ENCODE data around the gene TRIM33.

Gene TRIM33
- 139 to 157 (median 151) reads per million in 4 experiments for total RNA-seq

DNA sequence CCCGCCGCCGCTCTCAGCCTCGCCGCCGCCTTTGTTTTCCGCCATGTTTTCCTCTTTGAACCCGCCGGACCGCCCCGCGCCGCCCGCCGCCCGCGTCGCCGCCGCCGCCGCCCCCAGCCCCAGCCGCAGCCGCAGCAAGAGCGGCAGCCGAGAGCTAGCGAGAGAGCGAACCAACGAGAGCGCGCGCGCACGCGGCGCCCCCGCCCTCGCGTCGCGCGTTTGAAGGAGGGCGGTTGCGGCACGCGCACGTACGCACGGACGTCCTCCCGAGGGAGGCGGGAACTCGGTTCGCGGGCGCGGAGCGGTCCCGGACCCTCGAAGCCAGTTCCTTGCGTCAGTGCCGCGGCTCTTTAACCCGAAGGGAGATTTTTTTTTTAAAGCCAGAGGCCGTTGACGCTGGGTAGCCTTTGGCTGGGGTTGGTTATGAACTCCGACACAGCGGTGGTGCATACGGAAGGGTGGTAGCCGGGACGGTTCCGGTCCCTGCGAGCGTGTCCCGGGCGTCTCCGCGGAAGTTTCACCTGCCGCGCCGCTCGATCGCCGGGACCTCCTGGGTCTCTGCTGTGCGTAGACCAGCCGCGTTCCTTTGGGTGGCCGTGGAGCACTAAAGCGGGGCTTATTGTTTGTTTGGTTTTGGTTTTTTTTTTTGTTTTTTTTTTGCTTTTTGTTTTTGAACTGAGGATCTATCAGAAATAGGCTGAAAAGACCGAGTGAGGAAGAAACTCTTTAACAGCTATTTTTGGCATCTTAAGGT lies at the start of gene TRIM33:
TRIM33 (minus strand) TSS at position 172 of the 754 bp plus-strand sequence; CDS start at position 45, 127 bp downstream.
- peak; percentile 82 for DNase-seq

GRCh38 chr1:114559356-114559755 lies 48.4 kb upstream of the TRIM33 start:
- no peak for DNase-seq

DNA sequence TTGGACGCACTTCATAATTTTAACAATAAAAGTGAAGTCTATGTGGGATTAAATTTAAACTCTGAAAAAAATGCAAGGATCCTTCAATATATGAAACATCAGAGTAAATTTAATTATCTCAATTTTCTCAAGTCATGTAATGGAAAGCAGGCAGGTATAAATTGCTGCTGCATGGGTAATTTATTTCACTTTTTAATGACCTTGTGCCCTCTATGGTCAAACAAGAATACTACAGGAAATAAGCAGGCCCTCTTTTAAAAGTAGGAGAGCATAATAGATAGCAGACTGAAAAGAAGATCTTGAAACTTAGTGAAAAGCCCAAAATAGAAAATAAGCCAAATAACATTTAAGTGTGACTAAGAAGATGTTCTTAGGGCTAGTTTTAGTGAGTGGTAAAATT lies 47.5 kb upstream of the TRIM33 start:
- no peak for DNase-seq

DNA sequence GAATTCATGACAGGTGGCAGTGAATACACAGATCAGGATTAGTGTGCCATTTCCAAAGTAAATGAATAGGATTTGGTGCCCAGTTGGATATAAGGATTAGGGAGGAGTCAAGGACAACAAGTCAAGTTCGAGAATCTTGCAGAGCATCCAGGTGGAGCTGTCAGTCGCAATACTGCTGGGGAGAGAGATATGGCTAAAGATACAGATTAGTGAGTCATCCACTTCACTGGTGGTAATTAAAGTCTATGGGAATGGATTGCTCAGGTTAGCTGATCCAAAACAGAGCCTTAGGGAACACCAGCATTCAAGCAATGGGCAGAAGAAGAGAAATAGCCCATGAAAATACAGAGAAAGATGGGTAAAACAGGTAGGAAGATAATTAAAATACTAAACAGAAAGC lies 43.6 kb upstream of the TRIM33 start:
- no peak for DNase-seq

GRCh38 chr1:114552106-114552639 lies 41.2 kb upstream of the TRIM33 start:
- DNase-seq = no peak

DNA sequence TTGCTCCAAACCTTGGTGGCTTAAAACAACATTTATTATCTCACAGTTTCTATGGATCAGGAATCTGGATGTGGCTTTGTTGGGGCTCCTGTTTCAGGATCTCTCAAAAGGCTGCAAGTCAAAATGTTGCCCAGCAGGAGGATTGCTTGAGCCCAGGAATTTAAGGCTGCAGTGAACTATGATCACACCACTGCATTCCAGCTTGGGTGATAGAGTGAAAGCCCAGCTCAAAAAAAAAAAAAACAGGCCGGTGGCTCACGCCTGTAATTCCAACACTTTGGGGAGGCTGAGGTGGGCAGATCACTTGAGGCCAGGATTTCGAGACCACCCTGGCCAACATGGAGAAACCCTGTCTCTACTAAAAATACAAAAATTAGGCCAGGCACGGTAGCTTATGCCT lies 40.4 kb upstream of the TRIM33 start:
- no peak for DNase-seq

- no peak for DNase-seq
These were observed 39.3 kb upstream of the TRIM33 start for GRCh38 chr1:114550336-114550735.

- no peak for DNase-seq
These were observed 38.1 kb upstream of the TRIM33 start for GRCh38 chr1:114549137-114549536.

DNA sequence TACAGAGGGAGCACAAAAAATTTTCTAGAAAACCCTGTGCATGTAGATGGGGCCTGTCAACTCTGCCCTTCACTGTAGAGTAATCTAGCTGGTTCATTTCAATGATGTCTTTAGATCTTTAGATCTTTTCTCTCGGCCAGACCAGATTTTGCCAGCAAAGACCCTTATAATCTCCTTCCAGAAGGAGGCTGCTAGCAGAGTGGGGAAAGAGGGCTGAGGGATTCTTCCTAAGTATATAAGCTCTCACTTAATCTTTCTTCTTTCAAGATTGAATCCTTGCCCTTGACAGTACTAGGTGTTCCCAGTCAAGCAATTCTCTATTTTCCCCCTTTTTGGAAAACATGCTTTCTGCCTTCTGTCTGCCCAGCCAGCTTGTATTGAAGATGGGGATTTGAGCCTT lies 36.1 kb upstream of the TRIM33 start:
- DNase-seq = no peak

- no peak for DNase-seq
These were observed 34.8 kb upstream of the TRIM33 start for GRCh38 chr1:114545796-114546195.

GRCh38 chr1:114545315-114545714 lies 34.3 kb upstream of the TRIM33 start:
- DNase-seq = no peak

DNA sequence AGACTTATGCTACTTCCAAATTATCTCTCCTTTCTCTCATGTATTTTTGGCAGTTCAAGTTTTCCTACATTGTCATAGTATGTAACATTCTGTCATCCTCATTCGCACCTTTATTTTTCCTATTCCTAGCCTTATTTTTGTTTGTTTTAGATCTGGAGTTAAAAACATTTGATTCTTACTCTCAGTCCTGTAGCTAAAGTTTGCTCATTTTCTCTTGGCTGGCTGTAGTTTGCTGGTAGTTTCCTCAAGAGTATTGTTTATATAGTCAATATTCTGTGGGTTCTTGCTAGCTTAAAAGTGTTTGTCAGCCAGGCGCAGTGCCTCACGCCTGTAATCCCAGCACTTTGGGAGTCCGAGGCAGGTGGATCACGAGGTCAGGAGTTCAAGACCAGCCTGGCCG lies 29.8 kb upstream of the TRIM33 start:
- no peak for DNase-seq

GRCh38 chr1:114540272-114540671 lies 29.3 kb upstream of the TRIM33 start:
- DNase-seq = no peak

DNA sequence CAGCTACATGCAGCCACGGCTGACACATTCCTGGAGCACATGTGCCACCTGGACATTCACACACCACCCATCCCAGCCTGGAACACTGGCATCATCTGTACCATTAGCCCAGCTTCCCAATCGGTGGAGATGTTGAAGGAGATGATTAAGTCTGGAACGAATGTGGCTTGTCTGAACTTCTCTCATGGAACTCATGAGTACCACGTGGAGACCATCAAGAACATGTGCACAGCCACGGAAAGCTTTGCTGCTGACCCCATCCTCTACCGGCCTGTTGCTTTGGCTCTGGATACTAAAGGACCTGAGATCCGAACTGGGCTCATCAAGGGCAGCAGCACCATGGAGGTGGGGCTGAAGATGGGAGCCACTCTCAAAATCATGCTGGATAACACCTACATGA lies 25.0 kb upstream of the TRIM33 start:
- no peak for DNase-seq

DNA sequence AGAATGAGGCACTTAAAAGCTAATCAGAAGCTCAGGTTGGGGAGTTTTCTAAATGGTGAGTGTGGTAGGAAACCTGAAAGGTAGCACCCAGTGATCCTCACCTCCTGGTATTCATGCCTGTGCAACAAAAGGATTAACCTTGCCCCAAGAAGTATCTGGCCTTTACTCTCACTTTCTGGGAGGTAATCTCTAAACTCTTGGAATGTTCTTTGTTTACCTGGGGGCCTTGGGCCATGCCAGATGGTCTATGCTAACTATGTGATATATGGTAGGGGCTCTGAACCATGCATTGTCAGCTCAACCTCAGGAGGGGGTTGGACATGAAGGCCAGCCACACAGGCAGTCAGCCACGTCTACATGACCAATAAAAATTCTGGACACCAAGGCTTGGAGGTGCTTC lies 24.4 kb upstream of the TRIM33 start:
- no peak for DNase-seq

DNA sequence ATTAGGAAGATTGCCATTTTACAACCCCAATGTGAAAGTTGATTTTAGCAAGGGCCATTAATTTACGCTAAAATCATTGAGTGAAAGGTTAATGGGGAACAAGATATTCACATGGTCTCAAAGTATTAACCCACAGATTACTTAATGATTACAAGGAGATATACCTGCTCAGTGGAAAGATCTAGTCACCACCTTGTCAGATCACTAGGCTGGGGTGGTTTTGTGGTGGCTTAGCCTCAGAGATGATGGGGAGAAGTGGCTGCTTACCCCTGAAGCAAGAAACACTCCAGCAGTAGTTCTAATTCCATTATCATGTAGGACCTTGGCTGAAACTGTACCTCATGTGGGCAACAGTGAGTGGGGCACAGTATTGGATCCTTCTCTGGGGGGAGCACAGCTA lies 20.1 kb upstream of the TRIM33 start:
- DNase-seq = no peak

DNA sequence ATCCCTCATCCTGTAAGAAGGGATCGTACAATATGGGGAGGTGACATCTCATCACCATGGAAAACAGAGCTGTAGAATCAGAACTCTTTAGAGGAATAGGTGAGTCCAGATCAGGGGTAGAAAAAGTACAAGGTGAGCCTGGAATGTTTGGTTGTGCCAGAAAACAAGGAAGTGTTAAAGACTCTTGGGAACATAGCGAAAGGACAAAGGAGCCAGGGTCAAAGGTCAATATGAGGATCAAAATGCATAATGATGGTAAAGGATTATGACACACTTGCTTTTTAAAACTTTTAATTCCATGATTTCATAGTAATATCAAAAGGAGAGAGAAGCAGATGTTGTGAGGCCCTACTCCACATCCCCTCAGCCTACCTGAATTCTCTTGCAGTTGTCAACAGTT lies 19.2 kb upstream of the TRIM33 start:
- DNase-seq = no peak

GRCh38 chr1:114524944-114525343 lies 13.9 kb upstream of the TRIM33 start:
- no peak for DNase-seq

GRCh38 chr1:114522264-114522575 lies 11.2 kb upstream of the TRIM33 start:
- no peak for DNase-seq

GRCh38 chr1:114521396-114522263 lies 10.6 kb upstream of the TRIM33 start:
- DNase-seq = no peak

DNA sequence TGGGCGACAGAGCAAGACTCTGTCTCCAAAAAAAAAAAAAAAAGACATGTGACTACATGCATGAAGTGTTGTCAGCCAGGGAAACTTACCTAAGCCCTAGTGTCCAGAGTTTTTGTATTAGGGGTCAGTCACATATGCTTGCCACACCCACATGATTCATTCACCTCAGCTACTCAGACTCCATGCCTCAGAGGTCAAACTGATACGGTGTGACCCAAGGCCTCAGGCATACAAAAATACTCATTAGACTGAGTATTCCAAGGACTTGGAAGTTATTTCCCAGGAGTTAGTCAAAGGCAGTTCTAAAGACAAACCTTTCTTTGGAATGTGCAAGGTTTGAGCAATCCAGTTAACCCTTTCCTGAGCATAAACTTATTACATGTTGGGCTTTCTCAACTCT lies 6.3 kb upstream of the TRIM33 start:
- DNase-seq = no peak

DNA sequence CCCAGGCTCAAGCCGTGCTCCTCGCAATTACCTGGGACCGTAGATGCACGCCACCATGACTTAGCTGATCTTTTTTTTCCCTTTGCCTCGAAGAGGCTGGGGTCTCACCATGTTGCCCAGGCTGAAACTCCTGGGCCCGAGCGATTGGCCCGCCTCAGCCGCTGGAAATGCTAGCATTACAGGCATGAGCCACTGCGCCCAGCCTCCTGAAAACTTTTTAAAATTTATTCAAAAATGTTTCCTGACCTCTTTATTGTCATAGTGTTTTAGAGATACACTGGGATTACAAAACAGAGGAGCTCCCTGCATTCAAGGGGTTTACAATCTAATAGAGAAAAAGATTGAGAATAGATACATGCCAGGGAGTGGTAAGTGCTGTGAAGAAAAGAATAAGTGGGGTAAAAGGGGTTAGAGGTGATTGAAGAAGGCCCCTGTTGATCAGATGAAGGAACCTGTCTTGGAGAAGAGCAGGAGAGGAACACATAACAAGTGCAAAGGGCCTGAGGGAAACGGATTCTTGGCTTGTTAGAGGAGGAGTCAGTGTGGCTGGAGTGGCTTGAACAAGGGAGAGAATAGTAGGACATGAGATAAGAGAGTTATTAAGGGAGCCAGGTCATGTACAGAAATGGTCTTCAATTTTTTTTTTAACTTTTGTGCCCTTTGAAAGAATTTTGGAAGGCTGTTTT lies 1.7 kb upstream of the TRIM33 start:
- DNase-seq = no peak

DNA sequence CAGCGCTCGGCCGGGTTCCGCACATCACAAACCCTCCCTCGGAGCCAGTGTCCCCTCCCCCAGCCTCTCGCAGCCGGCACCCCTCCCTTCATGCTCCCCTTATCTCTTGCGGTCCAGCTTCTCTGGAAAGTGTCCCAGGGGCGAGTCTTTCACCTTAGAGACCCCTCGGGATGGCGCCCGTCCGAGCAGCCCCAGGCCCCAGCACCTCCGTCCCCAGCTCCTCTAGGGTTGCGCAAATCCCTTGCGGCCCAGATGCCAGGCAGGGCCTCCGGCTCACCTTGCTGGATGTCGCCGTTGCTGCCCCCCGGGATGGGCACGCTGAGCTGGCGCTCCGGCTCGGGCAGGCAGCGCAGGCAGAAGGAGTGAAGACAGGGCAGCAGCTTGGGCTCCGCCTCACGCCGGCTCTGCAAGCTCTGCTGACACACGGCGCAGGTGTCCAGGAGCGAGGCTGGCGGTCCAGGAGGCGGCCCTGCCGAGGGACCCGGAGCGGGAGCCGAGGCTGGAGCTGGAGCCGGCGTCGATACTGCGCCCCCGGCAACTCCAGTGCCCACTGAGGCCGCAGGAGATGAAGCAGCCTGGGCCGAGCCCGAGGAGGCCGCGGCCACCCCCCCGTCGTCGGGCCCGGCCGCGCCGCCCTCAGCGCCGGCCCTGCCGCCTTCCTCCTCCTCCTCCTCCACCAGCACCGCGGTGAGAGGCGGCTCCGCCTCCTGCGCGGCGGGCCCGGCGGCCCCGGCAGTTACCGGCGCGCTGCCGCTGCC lies 550 bp downstream of the TRIM33 start:
- peak; percentile 49 for DNase-seq
